Measurements from ENCODE around the gene FGD5.

The FGD5 gene

DNA sequence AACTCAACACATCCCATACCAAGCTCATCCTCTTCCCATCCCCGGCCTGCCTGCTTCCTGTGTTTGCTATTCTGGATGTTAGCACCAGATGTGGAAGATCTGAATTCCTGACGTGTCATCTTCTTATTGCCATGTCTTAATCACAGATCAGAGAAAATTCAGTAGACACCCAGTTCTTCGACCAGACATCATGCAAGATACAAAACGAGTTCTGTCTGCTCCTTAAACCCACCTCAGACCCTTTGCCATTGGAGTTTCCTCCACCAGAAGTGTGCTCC is 52.0 kb downstream of the FGD5 start:
- Histone ChIP-seq H3K27ac (ENCODE audit: low read length) (no peak overlapping the region), H3K4me3 (ENCODE audit: low read depth in 1 of 2, low read length in 2 of 2) (no peak overlapping the region), H3K36me3 (ENCODE audit: control insufficient read depth in 1 of 2, insufficient read depth in 2 of 2, low read length in 2 of 2) (peaks cover 0 to 4% of the 10 kb centered on the region in 2 donors)

DNA sequence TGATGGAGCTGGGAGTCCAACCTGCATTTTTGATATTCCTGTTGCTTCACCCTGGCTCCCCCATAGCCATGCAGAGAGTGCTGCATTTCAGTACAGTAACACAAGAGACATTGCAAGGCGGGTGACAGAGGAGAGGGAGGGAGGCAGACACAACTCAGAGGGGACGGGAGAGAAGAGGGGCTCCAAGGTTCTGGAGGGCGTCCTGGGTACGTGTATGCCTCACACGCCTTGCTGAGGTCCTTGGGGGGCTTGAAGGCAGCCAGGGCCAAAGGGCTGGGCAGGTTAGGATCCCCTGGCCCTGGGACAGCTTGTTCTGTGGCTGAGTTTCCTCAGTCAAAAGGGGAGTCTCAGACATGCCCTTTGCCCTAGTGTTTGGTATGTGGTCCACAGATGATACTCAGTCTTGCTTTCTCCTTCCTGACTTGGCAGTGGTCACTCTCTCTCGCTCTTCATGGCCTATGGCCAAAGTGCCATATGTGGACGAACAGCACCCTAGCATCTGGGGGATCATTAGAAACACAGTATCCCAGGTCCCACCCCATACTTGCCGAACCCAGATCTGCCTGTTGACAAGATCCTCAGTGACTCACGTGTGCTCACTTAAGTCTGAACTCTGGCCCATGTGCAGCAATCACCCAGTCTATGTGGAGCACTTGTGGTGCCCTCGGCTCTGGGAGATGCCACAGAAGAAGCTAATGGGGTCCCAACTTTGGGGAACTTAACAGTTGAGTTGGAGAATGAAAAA is 52.9 kb downstream of the FGD5 start:
- Histone ChIP-seq H3K4me1 (ENCODE audit: control insufficient read depth in 1 of 2, insufficient read depth in 2 of 2, low read length in 2 of 2) (peaks cover 4 to 7% of the 10 kb centered on the region in 2 donors), H3K9me3 (ENCODE audit: control insufficient read depth in 1 of 2, low read length in 2 of 2) (no peaks in the 10 kb centered on the region), H3K4me3 (ENCODE audit: low read depth in 1 of 2, low read length in 2 of 2) (no peak overlapping the region), H3K27me3 (ENCODE audit: low read depth, low read length) (no peaks in the 10 kb centered on the region), H3K27ac (ENCODE audit: low read length) (peak overlapping the region; percentile 9), H3K36me3 (ENCODE audit: control insufficient read depth in 1 of 2, insufficient read depth in 2 of 2, low read length in 2 of 2) (no peaks in the 10 kb centered on the region)

More for the DNA sequence above, 52.0 kb downstream of the FGD5 start:
- peaks cover 4 to 7% of the 10 kb centered on the region in 2 donors for H3K4me1 ChIP-seq (ENCODE audit: control insufficient read depth in 1 of 2, insufficient read depth in 2 of 2, low read length in 2 of 2)
- H3K9me3 ChIP-seq (ENCODE audit: control insufficient read depth in 1 of 2, low read length in 2 of 2), result no peaks in the 10 kb centered on the region
- no peaks in the 10 kb centered on the region for H3K27me3 ChIP-seq (ENCODE audit: low read depth, low read length)

DNA sequence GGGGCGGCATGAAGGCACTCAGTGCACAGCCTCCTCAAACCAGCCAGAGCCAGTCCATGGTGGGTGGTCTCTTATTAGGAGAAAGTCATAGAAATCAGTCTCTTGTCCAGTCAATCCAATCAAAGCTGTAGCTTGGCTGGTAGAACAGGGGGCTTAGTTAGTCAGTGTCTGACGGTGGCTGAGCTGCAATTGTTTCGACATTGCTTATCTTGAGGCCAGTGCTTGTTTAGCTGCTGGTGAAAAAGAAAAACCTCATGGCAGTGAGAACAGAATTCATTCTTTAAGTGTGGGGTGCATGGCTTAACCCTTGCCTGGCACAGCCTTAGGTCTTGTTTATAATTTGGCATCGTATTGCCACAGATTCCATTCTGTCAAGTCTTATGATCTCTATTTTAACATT is 53.9 kb downstream of the FGD5 start:
- peaks cover 11 to 14% of the 10 kb centered on the region in 2 donors for H3K4me1 ChIP-seq (ENCODE audit: control insufficient read depth in 1 of 2, insufficient read depth in 2 of 2, low read length in 2 of 2)
- H3K27ac ChIP-seq (ENCODE audit: low read length), result no peak overlapping the region
- H3K9me3 ChIP-seq (ENCODE audit: control insufficient read depth in 1 of 2, low read length in 2 of 2), result no peaks in the 10 kb centered on the region
- H3K27me3 ChIP-seq (ENCODE audit: low read depth, low read length), result no peaks in the 10 kb centered on the region
- H3K4me3 ChIP-seq (ENCODE audit: low read depth in 1 of 2, low read length in 2 of 2), result no peak overlapping the region
- no peaks in the 10 kb centered on the region for H3K36me3 ChIP-seq (ENCODE audit: control insufficient read depth in 1 of 2, insufficient read depth in 2 of 2, low read length in 2 of 2)

DNA sequence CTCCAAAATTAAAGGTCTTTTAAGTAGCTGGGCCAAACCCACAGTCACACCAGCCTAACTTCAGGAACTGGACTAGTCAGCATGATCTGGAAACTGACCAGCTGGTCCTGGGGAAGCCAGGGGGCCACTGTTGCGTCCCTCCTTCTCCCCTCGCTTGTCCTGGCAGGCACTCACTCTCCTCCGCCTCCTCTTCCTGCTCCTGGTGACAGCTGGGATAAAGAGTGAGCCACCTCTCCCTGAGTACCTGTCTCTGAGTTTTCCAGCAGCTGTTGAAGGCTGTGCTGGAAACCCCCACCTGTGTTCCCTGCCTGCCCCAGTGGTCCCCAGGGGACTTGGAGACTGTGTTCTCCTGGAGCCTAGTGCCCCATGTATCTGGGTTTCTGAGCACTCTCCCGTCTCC is 56.0 kb downstream of the FGD5 start:
- Histone ChIP-seq H3K27ac (ENCODE audit: low read length) (no peak overlapping the region), H3K27me3 (ENCODE audit: low read depth, low read length) (no peaks in the 10 kb centered on the region), H3K4me1 (ENCODE audit: control insufficient read depth in 1 of 2, insufficient read depth in 2 of 2, low read length in 2 of 2) (peaks cover 11 to 18% of the 10 kb centered on the region in 2 donors), H3K36me3 (ENCODE audit: control insufficient read depth in 1 of 2, insufficient read depth in 2 of 2, low read length in 2 of 2) (no peaks in the 10 kb centered on the region), H3K9me3 (ENCODE audit: control insufficient read depth in 1 of 2, low read length in 2 of 2) (no peaks in the 10 kb centered on the region), H3K4me3 (ENCODE audit: low read depth in 1 of 2, low read length in 2 of 2) (no peak overlapping the region)

DNA sequence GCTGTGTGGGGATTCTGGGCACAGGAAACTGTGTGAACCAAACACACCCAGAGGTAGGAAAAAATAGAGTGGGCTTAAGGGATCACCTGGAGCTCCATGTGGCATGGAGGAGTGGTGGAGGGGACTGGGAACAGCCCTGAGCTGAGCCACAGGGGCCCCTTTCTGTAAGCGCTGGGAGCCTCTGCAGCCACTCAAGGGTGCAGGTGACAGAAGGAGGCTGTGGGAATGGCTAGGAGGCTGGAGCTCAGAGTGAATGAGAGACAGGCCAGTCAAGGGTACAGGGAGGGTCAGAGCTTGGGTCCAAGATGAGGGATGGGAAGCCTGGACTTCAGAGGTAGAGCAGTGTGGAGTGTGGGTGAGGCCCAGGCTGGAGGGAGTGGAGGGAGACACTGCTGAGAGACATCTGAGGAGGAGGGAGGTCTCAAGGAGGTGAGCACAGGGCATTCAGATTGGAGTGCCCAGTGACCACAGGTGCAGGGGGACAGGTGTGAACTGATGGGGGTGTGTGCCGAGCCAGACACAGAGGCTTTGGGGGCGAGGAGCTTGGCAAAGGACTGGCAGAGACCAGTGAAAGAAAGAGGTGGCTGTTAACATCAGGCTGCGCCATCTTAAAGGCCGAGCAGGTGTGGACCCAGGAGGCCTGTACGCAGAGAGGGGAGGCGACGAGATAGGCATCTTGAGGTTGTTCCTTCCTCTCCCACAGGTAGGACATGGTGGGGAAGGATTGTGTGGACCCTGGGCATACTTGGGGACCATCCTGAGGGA is 56.8 kb downstream of the FGD5 start:
- Histone ChIP-seq H3K27ac (ENCODE audit: low read length) (no peak overlapping the region), H3K4me1 (ENCODE audit: control insufficient read depth in 1 of 2, insufficient read depth in 2 of 2, low read length in 2 of 2) (peaks cover 8 to 18% of the 10 kb centered on the region in 2 donors), H3K4me3 (ENCODE audit: low read depth in 1 of 2, low read length in 2 of 2) (no peak overlapping the region), H3K27me3 (ENCODE audit: low read depth, low read length) (no peaks in the 10 kb centered on the region), H3K36me3 (ENCODE audit: control insufficient read depth in 1 of 2, insufficient read depth in 2 of 2, low read length in 2 of 2) (peaks cover 0 to 2% of the 10 kb centered on the region in 2 donors), H3K9me3 (ENCODE audit: control insufficient read depth in 1 of 2, low read length in 2 of 2) (no peaks in the 10 kb centered on the region)

DNA sequence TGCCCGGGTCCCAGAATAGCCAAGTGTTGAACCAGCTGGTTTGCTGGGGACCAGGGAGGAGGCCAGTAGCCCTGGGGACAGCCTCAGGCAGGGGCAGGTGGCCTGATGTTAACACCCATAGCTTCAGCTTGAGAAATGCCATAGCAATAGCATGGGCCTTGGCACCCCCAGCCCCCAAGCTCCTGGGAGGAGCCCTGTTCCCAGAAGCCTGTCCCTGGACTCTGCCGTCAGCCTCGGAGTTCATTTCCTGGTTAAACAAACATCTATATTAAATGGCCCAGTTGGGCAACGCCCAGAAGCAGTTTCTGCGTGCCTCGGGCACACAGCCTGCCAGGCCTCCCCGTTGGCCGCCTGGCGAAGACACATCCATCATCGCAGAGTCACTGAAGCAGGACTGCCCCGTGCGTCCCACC is 58.2 kb downstream of the FGD5 start:
- no peaks in the 10 kb centered on the region for H3K9me3 ChIP-seq (ENCODE audit: control insufficient read depth in 1 of 2, low read length in 2 of 2)
- peaks cover 0 to 4% of the 10 kb centered on the region in 2 donors for H3K36me3 ChIP-seq (ENCODE audit: control insufficient read depth in 1 of 2, insufficient read depth in 2 of 2, low read length in 2 of 2)
- H3K27ac ChIP-seq (ENCODE audit: low read length), result peak overlapping the region; percentile 56
- no peaks in the 10 kb centered on the region for H3K27me3 ChIP-seq (ENCODE audit: low read depth, low read length)
- H3K4me3 ChIP-seq (ENCODE audit: low read depth in 1 of 2, low read length in 2 of 2), result no peak overlapping the region
- H3K4me1 ChIP-seq (ENCODE audit: control insufficient read depth in 1 of 2, insufficient read depth in 2 of 2, low read length in 2 of 2), result peaks cover 8 to 12% of the 10 kb centered on the region in 2 donors

DNA sequence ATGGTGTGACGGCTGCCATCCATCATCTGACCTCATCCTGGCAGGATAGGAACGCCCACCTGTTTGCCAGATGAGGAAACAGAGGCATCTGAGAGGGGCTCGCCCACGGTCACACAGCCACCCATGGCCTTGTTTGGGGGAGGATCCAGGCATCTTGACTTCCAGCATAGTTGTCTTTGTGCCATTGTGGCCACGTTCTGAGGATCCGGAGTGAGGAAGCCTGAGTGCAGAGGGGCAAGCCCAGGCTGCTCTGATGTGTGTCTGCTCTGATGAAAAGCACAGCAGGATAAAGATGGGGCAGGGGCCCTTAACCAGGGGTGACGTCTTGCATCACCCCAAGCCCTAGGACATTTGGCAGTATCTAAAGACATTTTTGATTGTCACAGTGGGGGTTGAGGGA is 58.7 kb downstream of the FGD5 start:
- H3K4me1 ChIP-seq (ENCODE audit: control insufficient read depth in 1 of 2, insufficient read depth in 2 of 2, low read length in 2 of 2), result peaks cover 8 to 12% of the 10 kb centered on the region in 2 donors
- no peak overlapping the region for H3K27ac ChIP-seq (ENCODE audit: low read length)
- H3K36me3 ChIP-seq (ENCODE audit: control insufficient read depth in 1 of 2, insufficient read depth in 2 of 2, low read length in 2 of 2), result peaks cover 0 to 7% of the 10 kb centered on the region in 2 donors
- no peak overlapping the region for H3K4me3 ChIP-seq (ENCODE audit: low read depth in 1 of 2, low read length in 2 of 2)
- no peaks in the 10 kb centered on the region for H3K9me3 ChIP-seq (ENCODE audit: control insufficient read depth in 1 of 2, low read length in 2 of 2)
- H3K27me3 ChIP-seq (ENCODE audit: low read depth, low read length), result no peaks in the 10 kb centered on the region

DNA sequence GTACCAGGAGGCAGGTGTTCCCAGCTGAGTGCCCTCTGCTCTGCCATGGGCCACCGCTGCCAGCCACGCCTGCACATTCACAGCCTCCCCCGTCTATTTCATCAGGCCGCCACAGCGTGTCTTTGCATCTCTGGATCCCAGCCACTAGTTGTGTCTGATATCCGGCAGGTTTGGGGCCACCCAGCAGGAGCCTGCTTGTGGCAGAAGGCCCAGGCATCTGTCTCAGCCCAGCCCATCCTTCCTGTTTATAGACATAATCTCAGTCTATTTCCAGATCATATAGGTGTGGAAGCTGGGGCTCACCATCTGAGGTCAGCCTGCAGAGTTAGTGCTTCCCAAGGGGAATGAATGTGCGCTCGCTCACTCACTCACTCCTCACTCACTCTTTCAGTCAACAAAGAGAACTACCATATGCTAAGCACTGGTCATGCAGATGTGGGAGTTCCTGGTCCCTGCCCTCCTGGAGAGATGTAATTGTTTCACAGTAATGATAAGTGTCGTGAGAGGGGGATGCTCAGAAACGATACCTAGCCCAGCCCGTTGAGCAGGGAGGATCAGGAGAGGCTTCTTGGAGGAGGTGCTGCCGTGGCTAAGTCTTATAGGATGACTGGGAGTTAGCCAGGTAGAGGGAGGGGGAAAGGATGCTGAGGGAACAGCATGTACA is 60.6 kb downstream of the FGD5 start:
- H3K9me3 ChIP-seq (ENCODE audit: control insufficient read depth in 1 of 2, low read length in 2 of 2), result no peaks in the 10 kb centered on the region
- peaks cover 0 to 11% of the 10 kb centered on the region in 2 donors for H3K36me3 ChIP-seq (ENCODE audit: control insufficient read depth in 1 of 2, insufficient read depth in 2 of 2, low read length in 2 of 2)
- no peak overlapping the region for H3K27ac ChIP-seq (ENCODE audit: low read length)
- H3K4me1 ChIP-seq (ENCODE audit: control insufficient read depth in 1 of 2, insufficient read depth in 2 of 2, low read length in 2 of 2), result peaks cover 8 to 12% of the 10 kb centered on the region in 2 donors
- no peaks in the 10 kb centered on the region for H3K27me3 ChIP-seq (ENCODE audit: low read depth, low read length)
- H3K4me3 ChIP-seq (ENCODE audit: low read depth in 1 of 2, low read length in 2 of 2), result no peak overlapping the region

DNA sequence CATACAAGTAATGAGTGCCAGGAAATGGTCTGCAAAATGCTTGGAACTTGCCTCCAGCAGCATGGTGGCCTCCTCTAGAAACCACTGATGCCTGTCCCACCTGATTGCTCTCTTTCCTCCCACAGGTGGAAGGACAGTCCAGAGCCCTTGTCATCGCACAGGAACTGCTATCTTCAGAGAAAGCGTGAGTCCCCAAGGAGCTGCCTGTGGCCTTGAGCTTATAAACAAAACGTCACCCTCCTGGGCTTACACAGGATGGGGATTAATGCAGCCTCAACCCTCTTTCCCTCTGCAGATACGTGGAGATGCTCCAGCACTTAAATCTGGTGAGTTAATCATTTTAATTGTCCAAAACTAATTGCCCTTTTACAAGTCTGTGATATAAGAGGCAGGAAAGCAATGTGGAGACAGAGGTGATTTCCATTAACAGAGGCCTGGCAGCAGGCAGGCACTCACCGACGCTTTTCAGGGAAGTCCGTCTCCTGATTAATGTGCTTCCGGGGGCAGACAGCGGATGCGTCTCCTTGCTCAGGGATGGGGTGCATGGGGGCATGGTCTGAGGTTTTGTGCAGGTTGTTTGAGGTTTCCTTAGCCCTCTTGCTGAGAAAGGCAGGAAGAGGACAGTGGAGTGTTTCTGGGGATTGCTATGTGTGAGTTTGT is 61.8 kb downstream of the FGD5 start:
- Histone ChIP-seq H3K27me3 (ENCODE audit: low read depth, low read length) (no peaks in the 10 kb centered on the region), H3K27ac (ENCODE audit: low read length) (no peak overlapping the region), H3K4me1 (ENCODE audit: control insufficient read depth in 1 of 2, insufficient read depth in 2 of 2, low read length in 2 of 2) (peaks cover 8 to 12% of the 10 kb centered on the region in 2 donors), H3K9me3 (ENCODE audit: control insufficient read depth in 1 of 2, low read length in 2 of 2) (no peaks in the 10 kb centered on the region), H3K36me3 (ENCODE audit: control insufficient read depth in 1 of 2, insufficient read depth in 2 of 2, low read length in 2 of 2) (peaks cover 0 to 14% of the 10 kb centered on the region in 2 donors), H3K4me3 (ENCODE audit: low read depth in 1 of 2, low read length in 2 of 2) (no peak overlapping the region)

DNA sequence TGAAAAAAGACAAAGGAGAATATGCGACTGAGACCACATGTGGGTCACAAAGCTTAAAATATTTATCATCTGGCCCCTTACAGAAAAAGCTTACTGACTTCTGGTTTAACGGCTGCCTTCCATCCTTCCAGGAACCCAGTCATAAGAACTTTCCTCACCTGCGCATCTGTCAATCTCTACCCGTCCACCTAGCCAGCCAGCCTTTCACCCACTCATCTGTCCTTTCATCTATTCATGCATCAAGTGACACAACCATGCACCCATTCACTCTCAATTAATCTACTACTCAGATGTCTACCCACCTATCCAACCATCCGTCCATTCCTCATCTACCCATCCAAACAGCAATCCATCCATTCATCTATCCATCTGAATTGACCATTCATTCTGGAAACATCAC is 64.5 kb downstream of the FGD5 start:
- H3K27me3 ChIP-seq (ENCODE audit: low read depth, low read length), result no peaks in the 10 kb centered on the region
- H3K4me3 ChIP-seq (ENCODE audit: low read depth in 1 of 2, low read length in 2 of 2), result no peak overlapping the region

DNA sequence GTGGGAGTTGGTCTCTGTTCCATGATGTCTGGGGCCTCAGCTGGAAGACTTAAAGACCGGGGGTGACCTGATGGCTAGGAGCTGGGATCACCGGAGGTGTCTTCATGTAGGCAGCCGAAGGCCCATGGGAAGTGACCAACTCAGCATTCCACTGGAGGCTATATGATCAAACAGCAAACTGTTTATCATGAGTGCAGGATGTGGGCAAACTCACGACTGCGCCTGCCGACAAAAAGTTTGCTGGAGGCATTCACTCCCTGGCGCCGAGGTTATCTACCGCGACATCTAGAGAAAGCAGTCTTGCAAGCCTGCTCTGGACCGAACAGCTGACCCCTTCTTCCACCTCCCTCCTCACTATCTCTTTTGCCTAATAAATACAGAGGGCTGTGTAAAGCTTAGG is 65.9 kb downstream of the FGD5 start:
- peaks cover 0 to 14% of the 10 kb centered on the region in 2 donors for H3K36me3 ChIP-seq (ENCODE audit: control insufficient read depth in 1 of 2, insufficient read depth in 2 of 2, low read length in 2 of 2)
- H3K27ac ChIP-seq (ENCODE audit: low read length), result no peak overlapping the region

More for the DNA sequence above, 64.5 kb downstream of the FGD5 start:
- no peaks in the 10 kb centered on the region for H3K9me3 ChIP-seq (ENCODE audit: control insufficient read depth in 1 of 2, low read length in 2 of 2)
- peaks cover 0 to 2% of the 10 kb centered on the region in 2 donors for H3K4me1 ChIP-seq (ENCODE audit: control insufficient read depth in 1 of 2, insufficient read depth in 2 of 2, low read length in 2 of 2)
- peaks cover 0 to 14% of the 10 kb centered on the region in 2 donors for H3K36me3 ChIP-seq (ENCODE audit: control insufficient read depth in 1 of 2, insufficient read depth in 2 of 2, low read length in 2 of 2)
- no peak overlapping the region for H3K27ac ChIP-seq (ENCODE audit: low read length)

More for the DNA sequence above, 65.9 kb downstream of the FGD5 start:
- Histone ChIP-seq H3K9me3 (ENCODE audit: control insufficient read depth in 1 of 2, low read length in 2 of 2) (no peaks in the 10 kb centered on the region), H3K27me3 (ENCODE audit: low read depth, low read length) (no peaks in the 10 kb centered on the region), H3K4me1 (ENCODE audit: control insufficient read depth in 1 of 2, insufficient read depth in 2 of 2, low read length in 2 of 2) (peaks cover 0 to 6% of the 10 kb centered on the region in 2 donors), H3K4me3 (ENCODE audit: low read depth in 1 of 2, low read length in 2 of 2) (no peak overlapping the region)
